ENCODE measurements around the gene PIAS2.

Gene PIAS2

DNA sequence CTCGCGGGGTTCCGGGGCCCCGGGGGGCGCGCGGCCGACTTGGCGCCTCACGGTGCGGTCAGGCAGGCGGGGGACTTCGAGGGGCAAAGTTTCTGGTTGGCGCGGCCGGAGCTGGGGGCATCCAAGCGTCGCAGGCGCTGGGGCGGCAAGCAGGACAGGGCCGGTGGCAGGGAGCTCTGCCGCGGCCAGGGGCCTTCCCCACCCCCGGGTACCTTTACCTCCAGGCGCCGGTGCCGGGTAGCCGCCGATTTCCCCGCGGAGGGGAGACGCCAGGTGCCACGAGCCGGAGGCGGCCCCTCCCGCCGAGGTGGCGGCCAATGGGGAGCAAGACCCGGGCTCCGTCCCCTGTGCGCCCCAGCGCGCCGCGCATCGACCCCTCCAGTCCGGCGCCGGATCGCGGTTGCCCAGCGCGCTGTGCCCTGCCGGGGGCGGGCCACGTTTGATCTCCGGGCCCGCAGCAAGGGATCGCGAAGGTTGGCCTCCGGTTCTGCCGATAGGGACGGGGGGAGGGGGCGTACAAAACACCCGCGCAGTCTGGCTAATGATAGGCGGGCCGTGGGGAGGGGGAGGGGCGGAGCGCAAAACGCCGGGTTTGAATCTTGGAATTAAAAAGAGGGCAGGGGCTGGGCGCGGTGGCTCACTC lies 160.6 kb downstream of the PIAS2 start, which contains the start of gene ST8SIA5:
Gene ST8SIA5, minus strand, starts transcription at position 495 of the 643 bp plus-strand sequence. CDS start 545 bp downstream, outside the sequence.
- no peak for DNase-seq

DNA sequence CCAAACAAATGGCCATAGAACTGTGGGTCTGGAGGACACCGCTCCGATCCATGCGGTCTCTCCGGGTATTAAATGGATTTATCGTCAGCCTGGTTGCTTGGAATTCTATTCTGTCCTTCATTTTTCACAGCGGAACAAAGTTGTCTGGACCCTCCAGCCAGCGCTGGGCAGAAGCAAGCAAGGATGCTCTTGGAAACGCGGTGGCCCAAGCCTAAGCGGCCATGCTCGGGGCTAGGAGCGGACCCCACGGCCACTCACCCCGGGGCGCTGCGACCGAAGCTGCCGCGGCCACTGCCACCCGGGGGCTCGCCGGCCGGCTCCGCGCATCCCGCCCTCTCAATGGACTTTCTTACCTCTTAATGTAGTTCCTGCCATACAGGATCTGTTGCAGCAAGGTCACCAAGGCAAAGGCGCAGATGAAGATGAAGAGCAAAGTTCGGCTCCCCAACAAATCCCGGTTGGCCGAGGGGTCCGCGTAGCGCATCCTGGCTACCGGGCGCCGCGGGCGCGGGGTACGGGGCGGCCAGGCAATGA lies 161.2 kb downstream of the PIAS2 start:
- DNase-seq: no peak

DNA sequence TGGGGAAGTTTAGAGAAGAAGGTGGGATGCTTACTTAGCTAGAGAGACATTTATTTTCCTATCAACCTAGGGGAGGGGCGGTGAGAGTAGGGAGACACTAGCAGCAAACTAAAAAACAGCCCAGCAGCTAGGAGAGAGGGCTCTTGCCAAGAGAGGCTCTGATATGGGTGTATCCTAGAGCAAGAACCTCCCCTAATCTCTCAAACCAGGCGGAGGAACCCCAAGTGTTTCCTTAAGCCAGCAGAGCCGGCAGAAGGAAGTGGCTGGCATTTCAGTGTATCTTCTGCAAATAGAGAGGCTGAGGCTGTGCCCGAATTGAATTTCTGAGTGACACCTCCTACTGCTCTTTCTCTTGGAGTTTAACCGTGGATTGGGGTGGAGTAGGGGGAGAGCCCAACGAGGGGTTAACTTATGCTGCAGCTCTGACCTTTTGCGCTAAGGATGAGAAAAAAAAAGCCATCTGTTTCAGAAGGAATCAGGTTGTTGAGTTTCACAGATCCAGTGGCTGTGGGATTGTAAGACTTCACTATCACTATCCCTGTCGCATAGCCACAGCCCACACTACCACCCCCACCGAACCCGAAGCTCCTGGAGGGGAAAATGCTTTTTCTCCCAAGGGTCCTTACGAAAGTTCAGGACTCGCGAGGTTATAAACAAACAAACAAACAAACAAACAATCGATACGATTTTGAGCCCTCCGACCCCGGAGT lies 161.8 kb downstream of the PIAS2 start:
- DNase-seq: peak; percentile 61

DNA sequence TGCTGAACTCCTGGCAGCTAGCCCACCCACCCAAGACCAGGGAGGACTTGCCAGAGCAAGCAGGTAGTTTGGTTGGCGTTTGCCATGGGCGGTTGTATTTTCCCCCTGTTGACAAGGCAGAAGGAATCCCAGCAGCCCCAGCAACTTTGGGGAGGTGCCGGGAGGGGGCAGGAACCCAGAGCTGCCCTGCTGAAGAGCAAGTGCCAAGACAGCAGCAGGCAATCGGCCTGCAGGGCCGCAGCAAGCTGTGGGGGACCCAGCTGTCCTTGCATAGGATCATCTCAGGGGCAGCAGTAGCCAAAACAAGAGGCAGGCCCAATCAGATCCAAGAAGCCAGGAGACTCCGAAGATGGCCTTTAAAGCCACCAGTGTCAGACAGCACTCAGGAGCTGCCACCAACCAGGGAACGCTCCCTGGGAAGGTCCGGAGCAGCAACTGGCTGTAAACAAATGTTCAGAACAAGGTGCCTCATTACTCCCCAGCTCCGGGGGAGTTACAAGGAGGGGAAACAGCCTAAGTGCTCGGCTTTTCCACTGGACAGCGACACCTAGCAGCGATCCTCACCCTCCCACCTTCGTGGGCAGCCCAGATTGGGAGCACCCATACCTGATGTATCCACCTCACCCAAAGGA lies 162.5 kb downstream of the PIAS2 start:
- DNase-seq: no peak

DNA sequence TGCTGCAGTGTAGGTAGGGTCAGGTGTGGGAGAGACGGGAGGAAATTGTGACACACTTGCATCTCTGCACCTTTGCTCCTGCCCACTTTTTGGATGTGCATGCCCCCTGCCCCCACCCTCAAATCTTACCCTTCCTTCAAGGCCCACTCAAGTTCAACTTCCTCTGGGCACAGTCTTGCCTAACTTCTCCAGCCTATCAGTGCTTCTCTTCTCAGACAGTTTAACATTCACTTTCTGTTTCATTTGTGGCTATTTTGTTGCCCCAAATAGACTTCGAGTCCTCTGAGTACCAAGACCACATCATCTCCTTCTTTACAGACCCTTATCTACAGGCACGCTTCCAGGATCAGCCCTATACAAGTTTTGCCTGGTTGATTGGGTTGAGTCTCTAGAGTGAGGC lies 163.1 kb downstream of the PIAS2 start:
- no peak for DNase-seq

All from hematopoietic multipotent progenitor cell treated with erythropoietin and hydrocortisone succinate and interleukin-3 and kit ligand, for 6 days (in vitro differentiated cells).